PC-9 (cell line): ENCODE data around the gene UBE2G2. TPM values are rescaled to one million over a fixed set of nuclear protein-coding genes. Genes with fewer than 3 reads are reported as not detected.

ENCODE experiments used
- BruUV-seq: library from RNA; stranded (reverse); fragments of 400-500 nt; replicated peaks from 2 replicates; lab custom pipeline; 2021; lab: Mats Ljungman, UMichigan
- CTCF ChIA-PET: fragments of 300-600 bp; sonication (Branson Sonifier 250); formaldehyde crosslinking; loops from one replicate; lab custom pipeline; 2022; ENCODE audit warnings: antibody characterized with exemption; lab: Charles Lee
- POLR2A ChIA-PET: fragments of 300-600 bp; sonication (Branson Sonifier 250); formaldehyde crosslinking; loops from one replicate; lab custom pipeline; 2022; ENCODE audit warnings: antibody characterized with exemption; ENCODE audit not compliant: unreplicated experiment; lab: Charles Lee
- DNase-seq, 2 experiments: peaks; one replicate each; pipeline versions ENCODE4 v3.0.0 to v3.0.0-alpha.2; 2015 to 2022; ENCODE audit warnings: mixed read lengths in 1 of 2
- H2AFZ ChIP-seq: fragments of 200-600 bp; sonication (generic); 2 replicates; pipeline ENCODE4 v1.8.1; 2017; ENCODE audit warnings: antibody characterized with exemption
- H3F3A ChIP-seq: fragments of 200-600 bp; sonication (generic); 2 replicates; pipeline ENCODE4 v1.8.1; 2017; ENCODE audit warnings: antibody characterized with exemption, mild to moderate bottlenecking, low read depth; ENCODE audit not compliant: insufficient read depth
- H3K27ac ChIP-seq: fragments of 200-600 bp; sonication (generic); 2 replicates; pipeline ENCODE4 v1.6.1; 2016; ENCODE audit warnings: mixed run types
- H3K27me3 ChIP-seq: fragments of 200-600 bp; sonication (generic); 2 replicates; pipeline ENCODE4 v1.6.1; 2016; ENCODE audit warnings: low read depth, mixed run types; ENCODE audit not compliant: insufficient read depth
- H3K36me3 ChIP-seq: fragments of 200-600 bp; sonication (generic); 2 replicates; pipeline ENCODE4 v1.6.1; 2016; ENCODE audit warnings: low read depth, mixed run types
- H3K4me1 ChIP-seq: fragments of 200-600 bp; sonication (generic); replicated peaks from 2 replicates; pipeline ENCODE4 v1.6.1; 2016; ENCODE audit warnings: mixed run types; ENCODE audit not compliant: insufficient read depth
- H3K4me2 ChIP-seq: fragments of 200-600 bp; sonication (generic); 2 replicates; pipeline ENCODE4 v1.6.1; 2017; ENCODE audit warnings: mixed run types
- H3K4me3 ChIP-seq: fragments of 200-600 bp; sonication (generic); 2 replicates; pipeline ENCODE4 v1.6.1; 2016; ENCODE audit warnings: mixed run types
- H3K79me2 ChIP-seq: fragments of 200-600 bp; sonication (generic); 2 replicates; pipeline ENCODE4 v1.6.1; 2017; ENCODE audit warnings: low read depth, mixed run types
- H3K9me2 ChIP-seq: fragments of 200-600 bp; sonication (generic); 2 replicates; pipeline ENCODE4 v1.8.1; 2017; ENCODE audit warnings: mild to moderate bottlenecking; ENCODE audit not compliant: insufficient read depth
- H3K9me3 ChIP-seq: fragments of 200-600 bp; sonication (generic); 2 replicates; pipeline ENCODE4 v1.8.1; 2016; ENCODE audit warnings: low read depth; ENCODE audit not compliant: insufficient read depth
- H4K20me1 ChIP-seq: fragments of 200-600 bp; sonication (generic); 2 replicates; pipeline ENCODE4 v1.8.1; 2017; ENCODE audit not compliant: insufficient read depth
- EZH2 ChIP-seq: fragments of 200-600 bp; sonication (generic); IDR thresholded peaks from 2 replicates; pipeline ENCODE4 v1.8.0; 2017; ENCODE audit warnings: antibody characterized with exemption, low read depth
- intact Hi-C: fragments of 100-400 bp; cut with micrococcal nuclease; formaldehyde crosslinking; loops from one replicate; pipeline ENCODE4 v1.10.0; 2022; ENCODE audit not compliant: unreplicated experiment
- total RNA-seq: library from RNA; stranded (reverse); gene quantifications from 2 replicates; pipeline ENCODE4 v1.2.3, GENCODE V29; 2021
- TF ChIP-seq, protein P1 (sequence below): fragments of 200-600 bp; sonication (generic); conservative IDR thresholded peaks from 2 replicates; pipeline ENCODE4 v1.6.1; 2017; ENCODE audit warnings: mixed run types, antibody characterized with exemption, mild to moderate bottlenecking, moderate library complexity

The UBE2G2 gene
- total RNA-seq, 1 experiment from 2014 or later = 51.9 TPM

DNA sequence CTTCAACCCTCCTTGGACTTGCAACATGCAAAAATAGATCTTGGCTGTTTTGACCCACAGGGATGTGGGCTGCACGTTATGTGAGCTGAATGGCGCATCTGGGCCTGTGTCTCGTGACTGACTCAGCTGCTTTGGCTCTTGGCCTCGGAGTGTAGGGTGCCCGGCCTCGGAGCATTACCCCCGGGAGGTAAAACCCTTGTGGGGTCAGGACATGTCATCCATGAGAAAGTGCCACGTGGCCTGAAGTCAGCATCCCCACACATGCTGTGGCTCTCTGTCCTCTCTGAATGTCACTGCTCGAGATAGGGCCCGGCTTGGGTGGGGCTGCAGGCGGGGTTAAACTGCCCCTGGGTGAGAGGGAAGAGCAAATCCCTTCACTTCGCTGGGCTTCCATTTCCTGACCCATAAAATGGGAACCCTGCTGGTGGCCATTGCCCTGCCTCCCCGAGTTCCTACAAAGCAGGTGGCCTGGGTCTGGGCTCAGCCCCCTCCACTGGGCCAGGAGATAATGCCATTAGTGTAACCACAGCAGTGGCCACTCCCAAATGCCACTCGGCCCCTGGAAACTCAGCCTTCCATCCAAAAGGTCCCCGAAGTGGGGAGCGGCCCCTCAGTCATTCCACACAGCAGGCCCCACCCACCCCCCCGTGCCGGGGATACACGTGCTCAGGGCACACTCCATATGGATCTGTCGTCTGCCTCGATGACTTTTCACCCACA lies 67.4 kb downstream of the UBE2G2 start:
- Histone ChIP-seq H3K9me2 (no peaks in the 10 kb centered on the region), H3K9me3 (no peaks in the 10 kb centered on the region), H4K20me1 (no peaks in the 10 kb centered on the region), H3K27me3 (peaks cover 23% of the 10 kb centered on the region), H3F3A (no peaks in the 10 kb centered on the region), H2AFZ (no peak overlapping the region), H3K36me3 (no peaks in the 10 kb centered on the region), H3K79me2 (no peaks in the 10 kb centered on the region), H3K4me3 (no peak overlapping the region), H3K4me2 (no peak overlapping the region), H3K27ac (no peak overlapping the region), H3K4me1 (peaks cover 10% of the 10 kb centered on the region; the same call in 1 of the 2 replicates)
- TF ChIP-seq, protein P1, sequence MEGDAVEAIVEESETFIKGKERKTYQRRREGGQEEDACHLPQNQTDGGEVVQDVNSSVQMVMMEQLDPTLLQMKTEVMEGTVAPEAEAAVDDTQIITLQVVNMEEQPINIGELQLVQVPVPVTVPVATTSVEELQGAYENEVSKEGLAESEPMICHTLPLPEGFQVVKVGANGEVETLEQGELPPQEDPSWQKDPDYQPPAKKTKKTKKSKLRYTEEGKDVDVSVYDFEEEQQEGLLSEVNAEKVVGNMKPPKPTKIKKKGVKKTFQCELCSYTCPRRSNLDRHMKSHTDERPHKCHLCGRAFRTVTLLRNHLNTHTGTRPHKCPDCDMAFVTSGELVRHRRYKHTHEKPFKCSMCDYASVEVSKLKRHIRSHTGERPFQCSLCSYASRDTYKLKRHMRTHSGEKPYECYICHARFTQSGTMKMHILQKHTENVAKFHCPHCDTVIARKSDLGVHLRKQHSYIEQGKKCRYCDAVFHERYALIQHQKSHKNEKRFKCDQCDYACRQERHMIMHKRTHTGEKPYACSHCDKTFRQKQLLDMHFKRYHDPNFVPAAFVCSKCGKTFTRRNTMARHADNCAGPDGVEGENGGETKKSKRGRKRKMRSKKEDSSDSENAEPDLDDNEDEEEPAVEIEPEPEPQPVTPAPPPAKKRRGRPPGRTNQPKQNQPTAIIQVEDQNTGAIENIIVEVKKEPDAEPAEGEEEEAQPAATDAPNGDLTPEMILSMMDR = no peak
- no peak for TF ChIP-seq EZH2
- no peak for DNase-seq
- intact Hi-C loops = no loop called here
- POLR2A ChIA-PET = no interaction called here
- CTCF ChIA-PET = no interaction called here
- no TSS peak for BruUV-seq

DNA sequence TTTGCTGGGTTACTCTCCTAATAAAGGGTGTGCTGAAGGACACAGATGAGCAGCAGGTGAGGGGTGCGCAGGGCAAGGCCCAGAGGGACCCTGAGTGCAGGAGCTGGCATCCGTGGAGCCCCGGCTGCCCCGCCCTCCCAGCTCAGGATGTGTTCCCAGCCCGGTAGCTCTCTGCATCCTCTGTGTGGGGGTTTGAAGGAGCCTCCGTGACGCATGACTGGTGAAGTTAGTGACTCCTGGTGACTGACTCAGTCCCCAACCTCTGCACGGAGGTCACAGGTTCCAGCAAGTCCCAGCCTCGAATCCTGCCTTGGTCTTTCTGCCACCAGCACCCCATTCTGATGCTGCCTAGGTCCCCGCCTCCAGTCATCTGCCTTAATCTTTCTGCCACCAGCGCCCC lies 68.7 kb downstream of the UBE2G2 start:
- peaks cover 10% of the 10 kb centered on the region; the same call in 1 of the 2 replicates for H3K4me1 ChIP-seq
- H3K36me3 ChIP-seq = no peaks in the 10 kb centered on the region
- no TSS peak for BruUV-seq
- peaks cover 27% of the 10 kb centered on the region for H3K27me3 ChIP-seq
- ChIA-PET CTCF (no interaction called here), POLR2A (no interaction called here)
- H3K4me3 ChIP-seq = no peak overlapping the region
- no peak for DNase-seq
- no peaks in the 10 kb centered on the region for H4K20me1 ChIP-seq
- no peaks in the 10 kb centered on the region for H3F3A ChIP-seq
- H2AFZ ChIP-seq = no peak overlapping the region
- H3K27ac ChIP-seq = no peak overlapping the region
- no peaks in the 10 kb centered on the region for H3K79me2 ChIP-seq
- H3K9me3 ChIP-seq = no peaks in the 10 kb centered on the region
- intact Hi-C loops = no loop called here
- no peak overlapping the region for H3K4me2 ChIP-seq
- H3K9me2 ChIP-seq = no peaks in the 10 kb centered on the region
- TF ChIP-seq EZH2 = no peak
- TF ChIP-seq, protein P1 = no peak

GRCh38 chr21:44732263-44732662 lies 69.4 kb downstream of the UBE2G2 start:
- Histone ChIP-seq H3K79me2 (no peaks in the 10 kb centered on the region), H3F3A (no peaks in the 10 kb centered on the region), H3K4me2 (no peak overlapping the region), H3K9me3 (no peaks in the 10 kb centered on the region), H3K4me3 (no peak overlapping the region), H3K27me3 (peaks cover 33% of the 10 kb centered on the region), H3K36me3 (no peaks in the 10 kb centered on the region), H4K20me1 (no peaks in the 10 kb centered on the region), H3K9me2 (no peaks in the 10 kb centered on the region), H2AFZ (no peak overlapping the region), H3K27ac (no peak overlapping the region), H3K4me1 (peaks cover 10% of the 10 kb centered on the region; the same call in 1 of the 2 replicates)
- ChIA-PET POLR2A (no interaction called here), CTCF (no interaction called here)
- DNase-seq = no peak
- BruUV-seq = no TSS peak
- intact Hi-C loops = no loop called here
- TF ChIP-seq EZH2 = no peak
- TF ChIP-seq, protein P1 = no peak
